Measurements from ENCODE around the gene NUP54. TPM values are rescaled to one million over a fixed set of nuclear protein-coding genes. Genes with fewer than 3 reads are reported as not detected.

Gene NUP54
- total RNA-seq, 3 donors from 2014 or later = 46.6 to 70.5 (median 56.7) TPM

DNA sequence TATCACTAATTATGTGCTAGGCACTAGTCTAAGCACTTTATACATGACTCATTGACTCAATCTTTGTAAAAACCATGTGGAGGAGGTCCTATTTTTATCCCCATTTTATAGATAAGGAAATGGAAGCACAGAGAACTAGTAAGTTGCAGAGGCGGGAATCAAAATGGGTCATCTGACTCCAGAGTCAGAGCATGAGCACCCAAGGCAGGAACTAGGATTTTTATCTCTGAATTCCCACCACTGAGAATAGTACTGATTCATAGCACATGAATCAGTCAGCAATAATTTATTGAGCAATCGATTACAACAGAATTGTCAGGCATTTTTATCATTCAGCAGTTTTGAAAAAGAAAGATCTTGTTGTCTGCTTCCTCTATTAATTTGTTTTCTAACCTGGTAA is 46.1 kb upstream of the NUP54 start:
- intact Hi-C loops (cut with DNase I; ENCODE audit: low total_unique reads) = no loop called here
- Histone ChIP-seq H3K36me3 (no peaks in the 10 kb centered on the region), H3K4me1 (peaks cover 5 to 24% of the 10 kb centered on the region in 2 donors), H3K4me3 (no peak overlapping the region), H3K9me3 (peaks cover 0 to 7% of the 10 kb centered on the region in 2 donors), H3K27me3 (no peaks in the 10 kb centered on the region), H3K27ac (peak overlapping the region; percentile 77 to 85)
- DNase-seq (ENCODE audit: low spot score in 2 of 2) = no peak
- no peak for TF ChIP-seq CTCF (IDR thresholded peaks at IDR 0.05)
- no peak for TF ChIP-seq POLR2AphosphoS5 (IDR thresholded peaks at IDR 0.05)
- TF ChIP-seq POLR2A (IDR thresholded peaks at IDR 0.05) = no peak

DNA sequence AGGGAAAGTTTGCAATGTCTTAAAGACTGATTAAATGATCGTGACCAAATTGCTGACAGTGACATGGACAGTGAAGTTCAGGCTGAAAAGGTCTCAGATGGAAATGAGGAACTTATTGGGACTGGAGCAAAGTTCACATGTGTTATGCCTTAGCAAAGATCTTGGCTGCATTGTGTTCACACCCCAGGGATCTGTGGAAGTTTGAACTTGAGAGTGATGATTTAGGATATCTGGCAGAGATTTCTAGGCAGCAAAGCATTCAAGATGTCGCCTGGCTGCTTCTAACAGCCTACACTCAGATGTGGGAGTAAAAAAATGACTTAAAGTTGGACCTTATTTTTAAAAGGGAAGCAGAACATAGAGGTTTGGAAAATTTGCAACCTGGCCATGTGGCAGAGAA is 44.0 kb upstream of the NUP54 start:
- no peaks in the 10 kb centered on the region for H3K27me3 ChIP-seq
- peak overlapping the region in 1 of 2 donors; percentile 28 for H3K27ac ChIP-seq
- no peak for TF ChIP-seq POLR2AphosphoS5 (IDR thresholded peaks at IDR 0.05)
- H3K36me3 ChIP-seq = no peaks in the 10 kb centered on the region
- intact Hi-C loops (cut with DNase I; ENCODE audit: low total_unique reads) = no loop called here
- H3K4me3 ChIP-seq = no peak overlapping the region
- DNase-seq (ENCODE audit: low spot score in 2 of 2) = no peak
- H3K4me1 ChIP-seq = peaks cover 2 to 12% of the 10 kb centered on the region in 2 donors
- H3K9me3 ChIP-seq = peaks cover 0 to 7% of the 10 kb centered on the region in 2 donors

DNA sequence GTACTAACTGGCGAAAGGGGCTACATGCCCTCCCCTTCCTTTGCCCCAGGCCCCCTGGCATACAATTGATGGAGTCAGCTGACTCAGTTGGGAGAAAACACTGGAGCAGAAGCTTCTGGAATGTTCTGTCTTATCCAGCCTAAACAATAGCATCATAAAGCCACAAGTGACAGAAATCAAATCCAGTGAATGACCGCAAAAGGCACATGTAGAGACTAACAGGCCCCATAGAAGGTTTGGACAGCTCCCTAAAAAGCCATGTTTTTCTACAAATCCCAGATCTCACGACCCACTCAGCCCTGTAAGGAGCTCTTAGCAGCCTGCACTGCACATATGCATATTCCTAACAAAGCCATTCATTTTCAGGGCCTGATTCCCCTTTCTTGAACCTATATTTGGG is 40.4 kb upstream of the NUP54 start:
- Histone ChIP-seq H3K36me3 (no peaks in the 10 kb centered on the region), H3K4me1 (no peaks in the 10 kb centered on the region), H3K27ac (peak overlapping the region in 1 of 2 donors; percentile 30), H3K27me3 (no peaks in the 10 kb centered on the region), H3K4me3 (no peak overlapping the region), H3K9me3 (peaks cover 0 to 7% of the 10 kb centered on the region in 2 donors)
- DNase-seq (ENCODE audit: low spot score in 2 of 2) = no peak
- intact Hi-C loops (cut with DNase I; ENCODE audit: low total_unique reads) = no loop called here
- TF ChIP-seq POLR2AphosphoS5 (IDR thresholded peaks at IDR 0.05) = no peak
- no peak for TF ChIP-seq CTCF (IDR thresholded peaks at IDR 0.05)
- no peak for TF ChIP-seq POLR2A (IDR thresholded peaks at IDR 0.05)

GRCh38 chr4:76188149-76188548 is 40.0 kb upstream of the NUP54 start:
- Histone ChIP-seq H3K36me3 (no peaks in the 10 kb centered on the region), H3K4me1 (no peaks in the 10 kb centered on the region), H3K4me3 (no peak overlapping the region), H3K27me3 (no peaks in the 10 kb centered on the region), H3K9me3 (peaks cover 0 to 4% of the 10 kb centered on the region in 2 donors), H3K27ac (peak overlapping the region in 1 of 2 donors; percentile 30)
- no peak for DNase-seq (ENCODE audit: low spot score in 2 of 2)
- no peak for TF ChIP-seq POLR2A (IDR thresholded peaks at IDR 0.05)
- no peak for TF ChIP-seq CTCF (IDR thresholded peaks at IDR 0.05)
- TF ChIP-seq POLR2AphosphoS5 (IDR thresholded peaks at IDR 0.05) = no peak
- intact Hi-C loops (cut with DNase I; ENCODE audit: low total_unique reads) = no loop called here

GRCh38 chr4:76187152-76187551 is 39.0 kb upstream of the NUP54 start:
- Histone ChIP-seq H3K27me3 (no peaks in the 10 kb centered on the region), H3K36me3 (no peaks in the 10 kb centered on the region), H3K27ac (no peak overlapping the region), H3K9me3 (no peaks in the 10 kb centered on the region), H3K4me3 (no peak overlapping the region), H3K4me1 (no peaks in the 10 kb centered on the region)
- intact Hi-C loops (cut with DNase I; ENCODE audit: low total_unique reads) = no loop called here
- DNase-seq (ENCODE audit: low spot score in 2 of 2) = no peak
- TF ChIP-seq CTCF (IDR thresholded peaks at IDR 0.05) (no peak), POLR2AphosphoS5 (IDR thresholded peaks at IDR 0.05) (no peak), POLR2A (IDR thresholded peaks at IDR 0.05) (no peak)

GRCh38 chr4:76182463-76182862 is 34.3 kb upstream of the NUP54 start:
- intact Hi-C loops (cut with DNase I; ENCODE audit: low total_unique reads) = no loop called here
- Histone ChIP-seq H3K27ac (no peak overlapping the region), H3K36me3 (no peaks in the 10 kb centered on the region), H3K4me1 (no peaks in the 10 kb centered on the region), H3K4me3 (no peak overlapping the region), H3K9me3 (no peaks in the 10 kb centered on the region), H3K27me3 (no peaks in the 10 kb centered on the region)
- TF ChIP-seq POLR2AphosphoS5 (IDR thresholded peaks at IDR 0.05) (no peak), CTCF (IDR thresholded peaks at IDR 0.05) (no peak)
- DNase-seq (ENCODE audit: low spot score in 2 of 2) = no peak

Data from breast epithelium (tissue), 4 donors.